Activated T-helper 1 cell treated with anti-CD3 and anti-CD28 coated beads, Interleukin-12 subunit alpha, Interleukin-12 subunit beta, Interleukin-2, Interleukin-4 antibody, amounts not matched to agents 30 ng/mL and 10 ng/mL and 1 ng/mL, durations not matched to agents 14 hours and 24 hours and 36 hours (primary cell): ENCODE results near the gene GNAS. TPM values are rescaled to one million over a fixed set of nuclear protein-coding genes. Genes with fewer than 3 reads are reported as not detected.

Source experiments
- DNase-seq: peaks from one replicate; pipeline ENCODE4 v3.0.0; 2021; ENCODE audit warnings: low spot score
- H3K27ac Mint-ChIP-seq: one replicate; pipeline ENCODE4 v1.8.0; 2021; ENCODE audit warnings: mild to moderate bottlenecking, mixed read lengths
- H3K27me3 Mint-ChIP-seq: one replicate; pipeline ENCODE4 v1.8.0; 2022; ENCODE audit warnings: mild to moderate bottlenecking, moderate library complexity, mixed read lengths; ENCODE audit not compliant: insufficient read depth
- H3K36me3 Mint-ChIP-seq: one replicate; pipeline ENCODE4 v1.8.0; 2021; ENCODE audit warnings: low read depth, mixed read lengths
- H3K4me1 Mint-ChIP-seq: one replicate; pipeline ENCODE4 v1.8.0; 2021; ENCODE audit warnings: low read depth, mixed read lengths
- H3K4me3 Mint-ChIP-seq: one replicate; pipeline ENCODE4 v1.8.0; 2021; ENCODE audit warnings: mild to moderate bottlenecking, moderate library complexity, mixed read lengths
- H3K9me3 Mint-ChIP-seq: one replicate; pipeline ENCODE4 v1.8.0; 2021; ENCODE audit warnings: mixed read lengths
- intact Hi-C: fragments of 100-400 bp; cut with micrococcal nuclease; formaldehyde crosslinking; loops from one replicate; pipeline ENCODE4 v1.15.1; 2024
- total RNA-seq: library from RNA; stranded (reverse); gene quantifications from 2 replicates; pipeline ENCODE4 v1.2.3, GENCODE V29; 2022

Gene GNAS
- total RNA-seq, 1 donor from 2014 or later: 498 TPM

GRCh38 chr20:58835231-58835630 is 17.3 kb upstream of the GNAS start:
- intact Hi-C loops: no loop called here
- Mint-ChIP-seq H3K4me1 (no peaks in the 10 kb centered on the region), H3K4me3 (no peak overlapping the region), H3K9me3 (peaks cover 3% of the 10 kb centered on the region), H3K27ac (no peak overlapping the region), H3K36me3 (peaks cover 1% of the 10 kb centered on the region), H3K27me3 (peaks cover 54% of the 10 kb centered on the region)
- DNase-seq: no peak

- Mint-ChIP-seq H3K27ac (no peak overlapping the region), H3K9me3 (no peaks in the 10 kb centered on the region), H3K4me3 (no peak overlapping the region), H3K27me3 (peaks cover 55% of the 10 kb centered on the region), H3K36me3 (peaks cover 1% of the 10 kb centered on the region), H3K4me1 (no peaks in the 10 kb centered on the region)
- intact Hi-C loops: no loop called here
- DNase-seq: no peak
Measured at GRCh38 chr20:58836616-58837204, 15.8 kb upstream of the GNAS start.

GRCh38 chr20:58837717-58838116 is 14.8 kb upstream of the GNAS start:
- Mint-ChIP-seq H3K36me3 (peaks cover 1% of the 10 kb centered on the region), H3K4me3 (no peak overlapping the region), H3K9me3 (no peaks in the 10 kb centered on the region), H3K4me1 (no peaks in the 10 kb centered on the region), H3K27me3 (peaks cover 60% of the 10 kb centered on the region), H3K27ac (no peak overlapping the region)
- no peak for DNase-seq
- intact Hi-C loops: no loop called here

GRCh38 chr20:58838174-58838573 is 14.3 kb upstream of the GNAS start:
- intact Hi-C loops: no loop called here

GRCh38 chr20:58839474-58839874 is 13.0 kb upstream of the GNAS start:
- intact Hi-C loops: no loop called here
- peak; percentile 11 for DNase-seq
- H3K27me3 Mint-ChIP-seq: peaks cover 66% of the 10 kb centered on the region
- no peaks in the 10 kb centered on the region for H3K4me1 Mint-ChIP-seq
- H3K9me3 Mint-ChIP-seq: no peaks in the 10 kb centered on the region
- peaks cover 1% of the 10 kb centered on the region for H3K36me3 Mint-ChIP-seq
- H3K4me3 Mint-ChIP-seq: no peak overlapping the region
- no peak overlapping the region for H3K27ac Mint-ChIP-seq

More at GRCh38 chr20:58838174-58838573, 14.3 kb upstream of the GNAS start:
- Mint-ChIP-seq H3K27me3 (peaks cover 60% of the 10 kb centered on the region), H3K4me3 (no peak overlapping the region), H3K27ac (no peak overlapping the region), H3K36me3 (peaks cover 1% of the 10 kb centered on the region), H3K4me1 (no peaks in the 10 kb centered on the region), H3K9me3 (no peaks in the 10 kb centered on the region)
- DNase-seq: no peak

GRCh38 chr20:58839991-58840747 is 12.3 kb upstream of the GNAS start:
- H3K4me3 Mint-ChIP-seq: peak overlapping the region; percentile 58
- H3K36me3 Mint-ChIP-seq: peaks cover 1% of the 10 kb centered on the region
- intact Hi-C loops: loop anchor here (10.0 kb wide), 1 partner anchor 605 kb away; no protein-coding TSS in a partner anchor
- peaks cover 72% of the 10 kb centered on the region for H3K27me3 Mint-ChIP-seq
- peak overlapping the region; percentile 55 for H3K27ac Mint-ChIP-seq
- no peak for DNase-seq
- H3K9me3 Mint-ChIP-seq: no peaks in the 10 kb centered on the region
- H3K4me1 Mint-ChIP-seq: no peaks in the 10 kb centered on the region

- H3K27me3 Mint-ChIP-seq: peaks cover 72% of the 10 kb centered on the region
- no peak overlapping the region for H3K4me3 Mint-ChIP-seq
- peaks cover 1% of the 10 kb centered on the region for H3K36me3 Mint-ChIP-seq
- peak overlapping the region; percentile 67 for H3K27ac Mint-ChIP-seq
- H3K9me3 Mint-ChIP-seq: no peaks in the 10 kb centered on the region
- intact Hi-C loops: loop anchor here (10.0 kb wide), 1 partner anchor 606 kb away; no protein-coding TSS in a partner anchor
- DNase-seq: no peak
- H3K4me1 Mint-ChIP-seq: no peaks in the 10 kb centered on the region
Measured at GRCh38 chr20:58840816-58841538, 11.5 kb upstream of the GNAS start.

- H3K4me3 Mint-ChIP-seq: no peak overlapping the region
- intact Hi-C loops: loop anchor here (10.0 kb wide), 1 partner anchor 607 kb away; no protein-coding TSS in a partner anchor
- no peaks in the 10 kb centered on the region for H3K9me3 Mint-ChIP-seq
- peaks cover 70% of the 10 kb centered on the region for H3K27me3 Mint-ChIP-seq
- no peaks in the 10 kb centered on the region for H3K4me1 Mint-ChIP-seq
- peaks cover 1% of the 10 kb centered on the region for H3K36me3 Mint-ChIP-seq
- no peak for DNase-seq
- no peak overlapping the region for H3K27ac Mint-ChIP-seq
Measured at GRCh38 chr20:58841539-58842264, 10.8 kb upstream of the GNAS start.

GRCh38 chr20:58842276-58842675 is 10.2 kb upstream of the GNAS start:
- H3K9me3 Mint-ChIP-seq: no peaks in the 10 kb centered on the region
- intact Hi-C loops: loop anchor here (10.0 kb wide), 1 partner anchor 607 kb away; no protein-coding TSS in a partner anchor
- DNase-seq: no peak
- peaks cover 4% of the 10 kb centered on the region for H3K4me1 Mint-ChIP-seq
- H3K36me3 Mint-ChIP-seq: peaks cover 1% of the 10 kb centered on the region
- H3K27me3 Mint-ChIP-seq: peaks cover 69% of the 10 kb centered on the region
- H3K4me3 Mint-ChIP-seq: no peak overlapping the region
- H3K27ac Mint-ChIP-seq: no peak overlapping the region

GRCh38 chr20:58843128-58843556 is 9.4 kb upstream of the GNAS start:
- intact Hi-C loops: loop anchor here (10.0 kb wide), 1 partner anchor 608 kb away; no protein-coding TSS in a partner anchor
- Mint-ChIP-seq H3K27me3 (peaks cover 66% of the 10 kb centered on the region), H3K4me3 (no peak overlapping the region), H3K36me3 (peaks cover 1% of the 10 kb centered on the region), H3K27ac (no peak overlapping the region), H3K9me3 (no peaks in the 10 kb centered on the region), H3K4me1 (peaks cover 12% of the 10 kb centered on the region)
- no peak for DNase-seq

GRCh38 chr20:58845706-58846105 is 6.8 kb upstream of the GNAS start:
- H3K9me3 Mint-ChIP-seq: no peaks in the 10 kb centered on the region
- H3K4me1 Mint-ChIP-seq: peaks cover 29% of the 10 kb centered on the region
- no peak for DNase-seq
- intact Hi-C loops: loop anchor here (10.0 kb wide), 1 partner anchor 611 kb away; no protein-coding TSS in a partner anchor
- peaks cover 1% of the 10 kb centered on the region for H3K36me3 Mint-ChIP-seq
- no peak overlapping the region for H3K27ac Mint-ChIP-seq
- no peak overlapping the region for H3K4me3 Mint-ChIP-seq
- H3K27me3 Mint-ChIP-seq: peaks cover 69% of the 10 kb centered on the region

- intact Hi-C loops: loop anchor here (1.0 to 10.0 kb wide), 2 partner anchors 29 to 613 kb away; no protein-coding TSS in a partner anchor
- Mint-ChIP-seq H3K27ac (no peak overlapping the region), H3K4me3 (no peak overlapping the region), H3K4me1 (peaks cover 34% of the 10 kb centered on the region), H3K27me3 (peaks cover 71% of the 10 kb centered on the region), H3K36me3 (no peaks in the 10 kb centered on the region), H3K9me3 (no peaks in the 10 kb centered on the region)
- no peak for DNase-seq
Measured at GRCh38 chr20:58847463-58847862, 5.1 kb upstream of the GNAS start.
